HL-60 (cell line): Measurements from ENCODE around the gene CDHR1.

ENCODE experiments used
- GABPA ChIP-seq: IDR thresholded peaks from 2 replicates; pipeline ENCODE4 v1.6.1; 2012; ENCODE audit warnings: low read depth
- REST ChIP-seq: IDR thresholded peaks from 2 replicates; pipeline ENCODE4 v1.6.1; 2012; ENCODE audit warnings: low read depth; ENCODE audit not compliant: insufficient replicate concordance
- TF ChIP-seq, protein P1 (sequence below): IDR thresholded peaks from one replicate; pipeline ENCODE4 v1.5.1; 2011; ENCODE audit warnings: low read length, control low read depth, inconsistent platforms; ENCODE audit not compliant: insufficient read depth

GRCh38 chr10:84217746-84218145, 23.4 kb downstream of the CDHR1 start:
- TF ChIP-seq, protein P1, sequence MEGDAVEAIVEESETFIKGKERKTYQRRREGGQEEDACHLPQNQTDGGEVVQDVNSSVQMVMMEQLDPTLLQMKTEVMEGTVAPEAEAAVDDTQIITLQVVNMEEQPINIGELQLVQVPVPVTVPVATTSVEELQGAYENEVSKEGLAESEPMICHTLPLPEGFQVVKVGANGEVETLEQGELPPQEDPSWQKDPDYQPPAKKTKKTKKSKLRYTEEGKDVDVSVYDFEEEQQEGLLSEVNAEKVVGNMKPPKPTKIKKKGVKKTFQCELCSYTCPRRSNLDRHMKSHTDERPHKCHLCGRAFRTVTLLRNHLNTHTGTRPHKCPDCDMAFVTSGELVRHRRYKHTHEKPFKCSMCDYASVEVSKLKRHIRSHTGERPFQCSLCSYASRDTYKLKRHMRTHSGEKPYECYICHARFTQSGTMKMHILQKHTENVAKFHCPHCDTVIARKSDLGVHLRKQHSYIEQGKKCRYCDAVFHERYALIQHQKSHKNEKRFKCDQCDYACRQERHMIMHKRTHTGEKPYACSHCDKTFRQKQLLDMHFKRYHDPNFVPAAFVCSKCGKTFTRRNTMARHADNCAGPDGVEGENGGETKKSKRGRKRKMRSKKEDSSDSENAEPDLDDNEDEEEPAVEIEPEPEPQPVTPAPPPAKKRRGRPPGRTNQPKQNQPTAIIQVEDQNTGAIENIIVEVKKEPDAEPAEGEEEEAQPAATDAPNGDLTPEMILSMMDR: no peak
- TF ChIP-seq REST (no peak), GABPA (no peak)
